HFFc6 (cell line): ENCODE measurements around the gene IFNL4. TPM values are rescaled to one million over a fixed set of nuclear protein-coding genes. Genes with fewer than 3 reads are reported as not detected.

Source experiments
- DNase-seq: peaks from one replicate; pipeline ENCODE4 v3.0.0-alpha.2; 2018
- H3K27ac Mint-ChIP-seq: 2 replicates; pipeline ENCODE4 v1.8.0; 2020; ENCODE audit warnings: mild to moderate bottlenecking, mixed read lengths
- H3K27me3 Mint-ChIP-seq: 2 replicates; pipeline ENCODE4 v1.8.0; 2021; ENCODE audit warnings: mild to moderate bottlenecking, moderate library complexity, mixed read lengths; ENCODE audit not compliant: insufficient read depth
- H3K36me3 Mint-ChIP-seq: 2 replicates; pipeline ENCODE4 v1.8.0; 2021; ENCODE audit warnings: low read depth, mixed read lengths
- H3K4me1 Mint-ChIP-seq: 2 replicates; pipeline ENCODE4 v1.8.0; 2020; ENCODE audit warnings: low read depth, mixed read lengths
- H3K4me3 Mint-ChIP-seq: 2 replicates; pipeline ENCODE4 v1.8.0; 2020; ENCODE audit warnings: mild to moderate bottlenecking, moderate library complexity, mixed read lengths
- H3K9me3 Mint-ChIP-seq: 2 replicates; pipeline ENCODE4 v1.8.0; 2020; ENCODE audit warnings: mild to moderate bottlenecking, mixed read lengths
- CTCF ChIP-seq: fragments of 200-600 bp; sonication (generic); IDR thresholded peaks from 2 replicates; pipeline ENCODE4 v1.5.0; 2021; ENCODE audit warnings: antibody characterized with exemption, mild to moderate bottlenecking
- total RNA-seq, 6 experiments: library from RNA; stranded (reverse); fragmentation: NEBNext Ultra II Directional; extraction: Animal tissue kit (Norgen Biotek cat#: 25700); gene quantifications; 2 replicates in 1 of 6; 3 replicates in 5 of 6; pipeline ENCODE4 v1.2.3, GENCODE V29; 2021

The IFNL4 gene
- total RNA-seq, 6 experiments from 2014 or later: not detected

GRCh38 chr19:39263912-39264305 lies 15.3 kb upstream of the IFNL4 start:
- Mint-ChIP-seq H3K27me3 (peaks cover 25% of the 10 kb centered on the region), H3K9me3 (no peaks in the 10 kb centered on the region), H3K36me3 (no peaks in the 10 kb centered on the region), H3K4me1 (no peaks in the 10 kb centered on the region), H3K4me3 (no peak overlapping the region), H3K27ac (no peak overlapping the region)
- no peak for TF ChIP-seq CTCF
- DNase-seq: no peak

GRCh38 chr19:39262496-39262895 lies 13.8 kb upstream of the IFNL4 start:
- Mint-ChIP-seq H3K4me3 (no peak overlapping the region), H3K27ac (no peak overlapping the region), H3K36me3 (no peaks in the 10 kb centered on the region), H3K27me3 (peaks cover 22% of the 10 kb centered on the region), H3K9me3 (no peaks in the 10 kb centered on the region), H3K4me1 (no peaks in the 10 kb centered on the region)
- DNase-seq: no peak
- no peak for TF ChIP-seq CTCF

GRCh38 chr19:39261704-39262103 lies 13.0 kb upstream of the IFNL4 start:
- Mint-ChIP-seq H3K27ac (no peak overlapping the region), H3K9me3 (no peaks in the 10 kb centered on the region), H3K27me3 (peaks cover 21% of the 10 kb centered on the region), H3K4me1 (no peaks in the 10 kb centered on the region), H3K36me3 (no peaks in the 10 kb centered on the region), H3K4me3 (no peak overlapping the region)
- DNase-seq: no peak
- TF ChIP-seq CTCF: no peak

GRCh38 chr19:39257227-39257626 lies 8.6 kb upstream of the IFNL4 start:
- no peak for DNase-seq
- Mint-ChIP-seq H3K9me3 (no peaks in the 10 kb centered on the region), H3K4me3 (no peak overlapping the region), H3K27me3 (peaks cover 29% of the 10 kb centered on the region), H3K4me1 (no peaks in the 10 kb centered on the region), H3K27ac (no peak overlapping the region), H3K36me3 (no peaks in the 10 kb centered on the region)
- TF ChIP-seq CTCF: no peak

- Mint-ChIP-seq H3K36me3 (no peaks in the 10 kb centered on the region), H3K4me1 (no peaks in the 10 kb centered on the region), H3K9me3 (no peaks in the 10 kb centered on the region), H3K4me3 (no peak overlapping the region), H3K27ac (no peak overlapping the region), H3K27me3 (peaks cover 30% of the 10 kb centered on the region)
- no peak for DNase-seq
- no peak for TF ChIP-seq CTCF
Measured at GRCh38 chr19:39254531-39255345, 6.1 kb upstream of the IFNL4 start.
